Mucosa of gallbladder (tissue), 1 donor: ENCODE data around the gene LCN12. TPM values are rescaled to one million over a fixed set of nuclear protein-coding genes. Genes with fewer than 3 reads are reported as not detected.

ENCODE experiments used
- DNase-seq: peaks from one replicate; pipeline ENCODE4 v3.0.0-alpha.2; 2020; ENCODE audit warnings: low spot score
- total RNA-seq: library from RNA; stranded (reverse); gene quantifications from one replicate; pipeline ENCODE4 v1.2.1, GENCODE V29; 2021
- donor health status: DM: no; HTN: no; CAD: no.

Gene LCN12
- 10.0 TPM for total RNA-seq

- DNase-seq = no peak
Measured at GRCh38 chr9:136951541-136952320, at the start of gene LCN12. Gene LCN12 (plus strand): TSS chr9:136952273. CDS start chr9:136952328, 55 bp downstream.

- peak; percentile 52 for DNase-seq
Measured at GRCh38 chr9:136903041-136903554, 49.0 kb upstream of the LCN12 start.

- DNase-seq = no peak
Measured at GRCh38 chr9:136906266-136906665, 45.8 kb upstream of the LCN12 start.

GRCh38 chr9:136907011-136907914, 44.8 kb upstream of the LCN12 start:
- DNase-seq = no peak

- DNase-seq = no peak
Measured at GRCh38 chr9:136910197-136910900, 41.7 kb upstream of the LCN12 start.

GRCh38 chr9:136910901-136911245, 41.2 kb upstream of the LCN12 start:
- DNase-seq = no peak

GRCh38 chr9:136913701-136914438, 38.2 kb upstream of the LCN12 start:
- no peak for DNase-seq

GRCh38 chr9:136915632-136916329, 36.3 kb upstream of the LCN12 start:
- DNase-seq = no peak

- no peak for DNase-seq
Measured at GRCh38 chr9:136916330-136917184, 35.5 kb upstream of the LCN12 start.

GRCh38 chr9:136917902-136918301, 34.2 kb upstream of the LCN12 start:
- no peak for DNase-seq

GRCh38 chr9:136920069-136920468, 32.0 kb upstream of the LCN12 start:
- DNase-seq = no peak

GRCh38 chr9:136920734-136921231, 31.3 kb upstream of the LCN12 start:
- no peak for DNase-seq

GRCh38 chr9:136921307-136921706, 30.8 kb upstream of the LCN12 start:
- DNase-seq = no peak

GRCh38 chr9:136921718-136922117, 30.4 kb upstream of the LCN12 start:
- no peak for DNase-seq

- DNase-seq = no peak
Measured at GRCh38 chr9:136922540-136922939, 29.5 kb upstream of the LCN12 start.

GRCh38 chr9:136923881-136924280, 28.2 kb upstream of the LCN12 start:
- DNase-seq = no peak

- DNase-seq = no peak
Measured at GRCh38 chr9:136925414-136926153, 26.5 kb upstream of the LCN12 start.

- no peak for DNase-seq
Measured at GRCh38 chr9:136926154-136926704, 25.8 kb upstream of the LCN12 start.
